Cardiac muscle cell (in vitro differentiated cells and primary cell): ENCODE data around the gene AOPEP. TPM values are rescaled to one million over a fixed set of nuclear protein-coding genes. Genes with fewer than 3 reads are reported as not detected.

Experiments
- DNase-seq, 2 donors: peaks; one replicate each; pipeline versions ENCODE4 v3.0.0 to v3.0.0-alpha.2; 2010 to 2017; ENCODE audit warnings: low read depth in 1 of 2, low spot score in 1 of 2
- H3K27ac ChIP-seq: fragments of 200-600 bp; sonication (generic); 2 replicates; pipeline ENCODE4 v1.5.1; 2016
- H3K27me3 ChIP-seq: fragments of 200-600 bp; sonication (generic); 2 replicates; pipeline ENCODE4 v1.6.0; 2016; ENCODE audit warnings: control low read depth
- H3K36me3 ChIP-seq: fragments of 200-600 bp; sonication (generic); 2 replicates; pipeline ENCODE4 v1.5.1; 2016; ENCODE audit warnings: control low read depth
- H3K4me1 ChIP-seq: fragments of 200-600 bp; sonication (generic); 2 replicates; pipeline ENCODE4 v1.8.1; 2017; ENCODE audit warnings: low read depth, mild to moderate bottlenecking, mixed run types
- H3K4me3 ChIP-seq: fragments of 200-600 bp; sonication (generic); 2 replicates; pipeline ENCODE4 v1.5.1; 2016; ENCODE audit warnings: mild to moderate bottlenecking
- H3K9me3 ChIP-seq: fragments of 200-600 bp; sonication (generic); 2 replicates; pipeline ENCODE4 v1.5.1; 2017; ENCODE audit warnings: low read depth, mild to moderate bottlenecking, control low read depth
- polyA plus RNA-seq: library from polyadenylated mRNA; unstranded; fragments of >200 nt; fragmentation: Nextera tagmentation; extraction: Ambion mirVana; gene quantifications from 2 replicates; pipeline ENCODE4 v1.2.1, GENCODE V29; 2016
- total RNA-seq: library from RNA; depleted of rRNA; stranded (reverse); fragments of >200 nt; gene quantifications from 2 replicates; pipeline ENCODE4 v1.2.3, GENCODE V29; 2016
- TF ChIP-seq, protein P1 (sequence below): IDR thresholded peaks from 2 replicates; pipeline ENCODE4 v1.5.1; 2012; ENCODE audit warnings: low read depth, mild to moderate bottlenecking, low read length

The AOPEP gene
- total and polyA plus RNA-seq, 2 experiments from 2014 or later = 46.8 to 88.7 TPM

DNA sequence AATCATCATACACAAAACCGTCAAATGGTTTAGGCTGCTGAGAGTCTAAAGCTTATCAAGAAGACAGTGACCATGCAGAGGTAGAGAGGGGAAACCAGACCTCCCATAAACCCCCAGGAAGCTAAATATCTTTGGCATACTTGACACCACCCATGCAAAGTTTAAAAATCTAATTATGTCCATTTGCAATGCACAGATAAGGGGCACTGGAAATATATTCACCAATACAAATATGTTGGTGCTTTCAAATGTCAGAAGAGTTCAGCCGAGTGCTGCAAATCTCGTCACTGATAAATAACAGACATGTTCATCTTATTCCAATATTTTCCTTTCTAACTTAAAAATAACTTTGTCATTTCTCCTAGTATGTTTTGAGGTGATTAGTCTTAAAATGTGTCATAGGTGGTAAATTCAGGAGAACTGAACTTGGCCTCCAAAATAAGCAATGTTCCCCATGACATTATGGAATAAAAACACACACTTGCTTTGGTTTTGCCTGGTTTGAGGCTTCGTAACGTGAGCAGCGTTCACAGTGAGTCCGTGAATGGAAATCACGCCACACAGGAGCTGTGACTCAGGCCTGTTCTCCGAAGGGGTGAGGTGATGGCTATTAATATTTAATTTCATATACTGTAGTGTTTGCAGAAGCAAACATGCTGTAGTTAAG lies 182.2 kb downstream of the AOPEP start:
- Histone ChIP-seq H3K27me3 (no peaks in the 10 kb centered on the region), H3K27ac (peak overlapping the region; percentile 73), H3K36me3 (no peaks in the 10 kb centered on the region), H3K4me1 (peaks cover 80% of the 10 kb centered on the region), H3K4me3 (no peak overlapping the region), H3K9me3 (no peaks in the 10 kb centered on the region)
- DNase-seq = no peak
- TF ChIP-seq, protein P1, sequence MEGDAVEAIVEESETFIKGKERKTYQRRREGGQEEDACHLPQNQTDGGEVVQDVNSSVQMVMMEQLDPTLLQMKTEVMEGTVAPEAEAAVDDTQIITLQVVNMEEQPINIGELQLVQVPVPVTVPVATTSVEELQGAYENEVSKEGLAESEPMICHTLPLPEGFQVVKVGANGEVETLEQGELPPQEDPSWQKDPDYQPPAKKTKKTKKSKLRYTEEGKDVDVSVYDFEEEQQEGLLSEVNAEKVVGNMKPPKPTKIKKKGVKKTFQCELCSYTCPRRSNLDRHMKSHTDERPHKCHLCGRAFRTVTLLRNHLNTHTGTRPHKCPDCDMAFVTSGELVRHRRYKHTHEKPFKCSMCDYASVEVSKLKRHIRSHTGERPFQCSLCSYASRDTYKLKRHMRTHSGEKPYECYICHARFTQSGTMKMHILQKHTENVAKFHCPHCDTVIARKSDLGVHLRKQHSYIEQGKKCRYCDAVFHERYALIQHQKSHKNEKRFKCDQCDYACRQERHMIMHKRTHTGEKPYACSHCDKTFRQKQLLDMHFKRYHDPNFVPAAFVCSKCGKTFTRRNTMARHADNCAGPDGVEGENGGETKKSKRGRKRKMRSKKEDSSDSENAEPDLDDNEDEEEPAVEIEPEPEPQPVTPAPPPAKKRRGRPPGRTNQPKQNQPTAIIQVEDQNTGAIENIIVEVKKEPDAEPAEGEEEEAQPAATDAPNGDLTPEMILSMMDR = no peak

DNA sequence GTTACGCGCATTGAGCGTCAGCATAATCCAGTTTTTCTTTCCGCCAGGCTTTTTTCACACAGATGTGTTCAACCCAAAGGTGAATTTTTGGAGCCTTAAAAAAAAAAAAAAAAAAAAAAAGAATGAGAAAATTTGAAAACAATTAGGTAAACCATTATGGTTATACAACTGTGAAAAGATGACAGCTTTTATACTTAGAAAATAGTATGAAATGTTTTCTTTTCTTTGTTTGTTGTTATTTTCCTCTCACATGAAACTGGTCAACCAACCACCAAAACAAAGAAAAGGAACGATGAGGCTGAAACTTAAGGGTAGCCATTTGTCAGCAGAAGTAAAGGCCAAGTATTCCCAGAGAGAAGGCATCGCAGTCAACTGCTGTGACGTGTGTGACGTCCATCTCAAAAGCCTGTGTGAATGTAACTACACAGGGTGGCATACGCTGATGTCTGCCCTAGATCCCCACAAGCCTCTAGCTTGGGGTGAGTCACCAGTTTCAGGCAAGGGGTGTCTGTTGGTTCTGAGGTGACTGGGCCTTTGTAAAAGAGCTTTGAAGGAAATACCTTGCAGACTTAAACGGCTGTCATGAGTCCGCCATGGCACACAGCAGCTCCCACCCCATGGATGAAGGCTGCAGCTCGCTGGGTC lies 182.9 kb downstream of the AOPEP start:
- H3K4me1 ChIP-seq = peaks cover 86% of the 10 kb centered on the region
- H3K4me3 ChIP-seq = no peak overlapping the region
- H3K9me3 ChIP-seq = no peaks in the 10 kb centered on the region
- TF ChIP-seq, protein P1 = no peak
- no peaks in the 10 kb centered on the region for H3K36me3 ChIP-seq
- no peak overlapping the region for H3K27ac ChIP-seq
- no peaks in the 10 kb centered on the region for H3K27me3 ChIP-seq
- no peak for DNase-seq

DNA sequence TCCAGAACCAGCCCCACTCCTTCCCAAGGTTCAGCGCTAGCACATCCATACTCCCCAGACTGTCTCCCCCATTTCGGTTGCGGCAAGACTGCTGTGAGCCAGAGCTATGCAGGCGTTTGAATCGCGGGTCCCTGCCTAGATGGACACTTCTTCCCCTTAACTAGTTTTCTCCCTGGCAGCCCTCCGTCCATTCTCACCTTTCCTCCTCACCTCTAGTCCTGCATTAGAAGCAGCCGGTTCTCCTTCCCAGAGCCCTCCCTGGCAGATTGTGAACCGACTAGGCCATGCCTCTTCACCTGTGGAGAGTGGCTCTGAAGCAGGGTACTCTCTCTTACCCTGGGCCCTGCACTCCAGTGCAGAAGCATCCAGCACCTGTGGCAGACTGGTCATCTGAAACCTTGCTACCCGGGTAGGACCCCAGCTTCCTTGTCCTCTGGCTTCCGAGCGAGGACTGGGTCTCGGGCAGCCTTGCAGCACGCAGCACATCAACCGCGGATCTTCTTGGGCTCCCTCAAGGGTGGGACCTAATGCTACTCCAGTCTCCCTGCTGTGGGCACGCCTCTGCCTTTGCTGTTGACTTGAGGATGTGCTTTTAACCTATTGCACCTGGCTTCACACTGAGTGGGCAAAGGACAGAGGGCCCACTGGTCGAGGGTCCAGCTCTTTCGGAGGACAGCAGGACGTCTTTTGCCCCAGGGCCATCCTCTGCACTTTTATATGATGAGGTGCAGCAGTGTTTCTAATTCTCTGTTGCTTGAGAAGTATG lies 183.6 kb downstream of the AOPEP start:
- DNase-seq = no peak
- TF ChIP-seq, protein P1 = no peak
- Histone ChIP-seq H3K4me3 (no peak overlapping the region), H3K27me3 (no peaks in the 10 kb centered on the region), H3K36me3 (no peaks in the 10 kb centered on the region), H3K4me1 (peaks cover 79% of the 10 kb centered on the region), H3K9me3 (no peaks in the 10 kb centered on the region), H3K27ac (peak overlapping the region; percentile 94)

DNA sequence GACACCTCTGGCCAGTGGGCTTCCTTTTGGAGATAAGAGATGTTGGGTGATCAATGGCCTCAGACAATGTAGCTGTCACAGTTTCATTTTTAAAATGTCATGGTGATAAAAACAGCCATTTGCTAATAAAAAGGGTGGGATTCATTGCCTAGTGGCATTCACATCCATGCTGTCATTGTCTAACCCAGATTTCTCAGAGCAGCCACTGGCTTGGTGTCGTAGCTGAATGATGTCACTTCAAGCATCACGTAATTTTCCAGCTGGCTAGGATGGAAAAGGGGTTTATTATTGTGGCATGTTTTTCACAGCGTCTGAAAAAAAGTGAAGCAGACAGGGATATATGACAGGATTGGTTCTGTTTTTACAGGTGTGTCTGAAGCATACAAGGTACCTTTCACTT lies 184.7 kb downstream of the AOPEP start:
- peaks cover 69% of the 10 kb centered on the region for H3K4me1 ChIP-seq
- no peak for DNase-seq

DNA sequence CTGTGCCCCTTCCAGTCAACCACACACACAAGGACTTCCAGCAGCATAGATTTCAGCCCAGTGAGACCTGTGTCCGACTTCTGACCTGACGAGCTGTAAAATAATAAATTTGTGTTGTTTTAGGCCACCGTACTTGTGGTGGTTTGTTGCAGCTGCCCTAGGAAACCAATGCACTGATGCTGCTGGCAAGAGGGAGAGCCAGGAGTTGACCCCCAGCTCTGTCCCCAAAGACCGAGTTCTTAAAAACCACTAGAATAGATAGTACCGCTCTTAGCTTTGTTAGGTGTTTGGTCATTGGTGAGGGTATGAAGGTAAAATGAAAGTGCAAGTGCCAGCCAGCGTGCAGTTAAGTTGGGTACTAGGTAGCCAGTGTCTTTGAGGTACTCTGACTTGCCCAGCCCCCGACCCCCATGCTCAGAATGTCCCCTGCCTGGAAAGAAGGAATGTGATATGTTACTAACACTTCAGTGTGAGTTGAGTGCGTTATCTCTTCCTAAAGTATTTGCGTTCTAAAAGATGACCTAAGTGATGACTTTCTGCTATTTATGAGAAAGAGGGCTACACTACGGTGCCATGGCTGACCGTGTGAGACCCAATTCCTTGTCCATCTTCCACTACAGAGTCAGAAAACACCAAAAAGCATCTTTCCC lies 185.6 kb downstream of the AOPEP start:
- H3K4me3 ChIP-seq = no peak overlapping the region
- H3K27me3 ChIP-seq = no peaks in the 10 kb centered on the region
- no peaks in the 10 kb centered on the region for H3K36me3 ChIP-seq
- no peaks in the 10 kb centered on the region for H3K9me3 ChIP-seq
- TF ChIP-seq, protein P1 = no peak
- DNase-seq = peak; percentile 21 to 70
- peaks cover 65% of the 10 kb centered on the region for H3K4me1 ChIP-seq
- peak overlapping the region; percentile 94 for H3K27ac ChIP-seq

More for the DNA sequence above, 184.7 kb downstream of the AOPEP start:
- TF ChIP-seq, protein P1 = no peak
- no peaks in the 10 kb centered on the region for H3K9me3 ChIP-seq
- H3K27me3 ChIP-seq = no peaks in the 10 kb centered on the region
- no peak overlapping the region for H3K4me3 ChIP-seq
- no peaks in the 10 kb centered on the region for H3K36me3 ChIP-seq
- peak overlapping the region; percentile 94 for H3K27ac ChIP-seq
